ENCODE data around the gene SEL1L. TPM values are rescaled to one million over a fixed set of nuclear protein-coding genes. Genes with fewer than 3 reads are reported as not detected.
A peak's percentile ranks its signal among the peaks of the same experiment; 100 is the strongest.

Gene SEL1L
- total and polyA plus RNA-seq, 4 donors, result 13.2 to 101 (median 49.2) TPM

GRCh38 chr14:81453166-81453766 is 80.4 kb downstream of the SEL1L start:
- Histone ChIP-seq H3K4me1 (ENCODE audit: control insufficient read depth in 5 of 5, insufficient read depth in 5 of 5, low read length in 5 of 5) (peaks cover 0 to 19% (median 9%) of the 10 kb centered on the region in 5 donors), H3K36me3 (ENCODE audit: control insufficient read depth in 4 of 4, insufficient read depth in 4 of 4, low read length in 4 of 4) (no peaks in the 10 kb centered on the region), H3K9ac (ENCODE audit: insufficient read depth in 1 of 2, low read length in 2 of 2) (no peak overlapping the region), H3K27ac (ENCODE audit: low read depth in 1 of 2, low read length in 1 of 2) (no peak overlapping the region), H3K27me3 (ENCODE audit: control insufficient read depth in 3 of 3, insufficient read depth in 3 of 3, low read length in 2 of 3) (no peaks in the 10 kb centered on the region), H3K9me3 (ENCODE audit: control insufficient read depth in 4 of 4, insufficient read depth in 3 of 4, low read length in 3 of 4) (no peaks in the 10 kb centered on the region), H3K4me3 (no peak overlapping the region)
- peak; percentile 57 for ATAC-seq (ENCODE audit: insufficient read depth, low FRiP score)
- peak; percentile 34 to 69 (median 66) for DNase-seq
- peak; percentile 87 for TF ChIP-seq CTCF (IDR thresholded peaks at IDR 0.05; ENCODE audit: control extremely low read depth, extremely low read depth)
- WGBS, 2 donors, result 21 to 23% methylated on average over 8 of the region's 8 CpGs

GRCh38 chr14:81452341-81453133 is 81.1 kb downstream of the SEL1L start:
- H3K4me3 ChIP-seq, result no peak overlapping the region
- WGBS, 2 donors, result 70 to 80% methylated on average over 11 of the region's 11 CpGs
- H3K9me3 ChIP-seq (ENCODE audit: control insufficient read depth in 4 of 4, insufficient read depth in 3 of 4, low read length in 3 of 4), result no peaks in the 10 kb centered on the region
- H3K4me1 ChIP-seq (ENCODE audit: control insufficient read depth in 5 of 5, insufficient read depth in 5 of 5, low read length in 5 of 5), result peaks cover 0 to 19% (median 9%) of the 10 kb centered on the region in 5 donors
- DNase-seq (no peak), ATAC-seq (ENCODE audit: insufficient read depth, low FRiP score) (no peak)
- H3K27ac ChIP-seq (ENCODE audit: low read depth in 1 of 2, low read length in 1 of 2), result no peak overlapping the region
- H3K27me3 ChIP-seq (ENCODE audit: control insufficient read depth in 3 of 3, insufficient read depth in 3 of 3, low read length in 2 of 3), result no peaks in the 10 kb centered on the region
- no peaks in the 10 kb centered on the region for H3K36me3 ChIP-seq (ENCODE audit: control insufficient read depth in 4 of 4, insufficient read depth in 4 of 4, low read length in 4 of 4)
- no peak overlapping the region for H3K9ac ChIP-seq (ENCODE audit: insufficient read depth in 1 of 2, low read length in 2 of 2)
- TF ChIP-seq CTCF (IDR thresholded peaks at IDR 0.05; ENCODE audit: control extremely low read depth, extremely low read depth), result no peak

GRCh38 chr14:81450976-81451375 is 82.7 kb downstream of the SEL1L start:
- 45 to 71% methylated on average over 3 of the region's 3 CpGs for WGBS, 2 donors
- ATAC-seq (ENCODE audit: insufficient read depth, low FRiP score), result no peak
- H3K36me3 ChIP-seq (ENCODE audit: control insufficient read depth in 4 of 4, insufficient read depth in 4 of 4, low read length in 4 of 4), result no peaks in the 10 kb centered on the region

More at GRCh38 chr14:81450976-81451375, 82.7 kb downstream of the SEL1L start:
- Histone ChIP-seq H3K27ac (ENCODE audit: low read depth in 1 of 2, low read length in 1 of 2) (no peak overlapping the region), H3K4me3 (no peak overlapping the region), H3K9me3 (ENCODE audit: control insufficient read depth in 4 of 4, insufficient read depth in 3 of 4, low read length in 3 of 4) (no peaks in the 10 kb centered on the region), H3K4me1 (ENCODE audit: control insufficient read depth in 5 of 5, insufficient read depth in 5 of 5, low read length in 5 of 5) (peaks cover 0 to 19% (median 9%) of the 10 kb centered on the region in 5 donors), H3K27me3 (ENCODE audit: control insufficient read depth in 3 of 3, insufficient read depth in 3 of 3, low read length in 2 of 3) (no peaks in the 10 kb centered on the region), H3K9ac (ENCODE audit: insufficient read depth in 1 of 2, low read length in 2 of 2) (no peak overlapping the region)
- no peak for DNase-seq
- TF ChIP-seq CTCF (IDR thresholded peaks at IDR 0.05; ENCODE audit: control extremely low read depth, extremely low read depth), result no peak

Data from lung (tissue), 12 donors.